HG03064 (cell line): ENCODE results near the gene PFKFB1.

ENCODE experiments used
- ATAC-seq: cut with Tn5 transposase; IDR thresholded peaks from one replicate; pipeline ENCODE4 v1.9.1; 2021; ENCODE audit warnings: low read depth; ENCODE audit not compliant: unreplicated experiment

The PFKFB1 gene

DNA sequence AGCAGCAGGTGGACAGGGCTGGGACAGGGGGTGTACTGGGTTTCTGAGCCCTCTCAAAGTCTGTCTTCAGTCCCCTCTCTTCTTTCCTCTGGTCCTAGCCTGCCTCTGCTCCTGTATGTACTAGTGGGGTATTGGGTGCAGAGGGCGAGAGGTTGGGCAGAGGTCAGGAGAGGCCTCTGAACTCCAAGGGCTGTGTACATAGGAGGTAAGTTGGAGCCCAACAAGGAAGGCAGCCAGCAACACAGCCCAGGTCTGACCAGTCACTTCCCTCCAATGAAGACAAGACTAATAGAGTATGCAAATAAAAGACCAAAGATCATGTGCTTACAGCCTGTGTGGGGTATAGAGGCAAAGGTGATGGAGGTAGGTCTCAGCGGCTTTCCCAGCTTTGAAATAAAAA is at the start of gene PFKFB1:
TSS of gene PFKFB1 (minus strand) at position 90 of the 400 bp plus-strand sequence. CDS start 181 bp downstream, outside the sequence.
- ATAC-seq, result no peak

DNA sequence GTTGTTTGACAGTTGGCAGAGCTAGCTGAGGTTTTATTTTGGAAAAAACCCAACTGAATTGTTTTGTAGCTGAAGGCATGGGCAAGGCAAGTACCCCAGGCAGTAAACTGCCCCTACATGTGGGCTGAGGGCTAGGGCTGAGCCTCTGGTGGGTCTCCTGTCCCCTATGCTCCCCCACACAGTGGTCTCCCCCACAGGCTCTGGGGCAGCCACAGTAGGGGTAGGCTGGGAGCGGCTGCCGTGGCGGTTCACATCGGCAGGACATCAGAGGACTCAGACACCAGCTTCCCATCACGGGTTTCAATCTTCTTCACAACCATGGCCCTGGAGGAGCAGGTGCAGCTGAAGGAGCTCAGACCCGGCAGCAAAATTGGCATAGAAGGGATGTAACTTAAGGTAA is 47.5 kb upstream of the PFKFB1 start:
- ATAC-seq, result no peak

DNA sequence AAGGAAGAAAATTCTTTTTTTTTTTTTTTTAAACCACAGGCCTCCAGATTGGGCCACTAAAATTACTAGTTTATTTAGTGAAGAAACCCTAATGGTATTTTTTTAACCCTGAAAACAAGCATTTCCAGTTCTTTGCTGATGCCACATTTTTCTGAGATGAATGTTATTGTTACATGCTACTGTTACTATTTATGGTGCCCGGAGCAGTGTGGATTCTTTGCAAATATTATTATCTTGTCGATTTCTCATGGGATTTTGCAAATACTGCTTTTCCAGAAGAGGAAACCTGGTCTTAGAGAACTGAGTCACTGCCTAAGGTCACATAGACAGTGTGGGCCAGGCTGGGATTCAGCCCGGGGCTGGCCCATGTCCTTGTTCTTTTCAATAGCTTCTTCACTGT is 45.5 kb upstream of the PFKFB1 start:
- ATAC-seq, result no peak

DNA sequence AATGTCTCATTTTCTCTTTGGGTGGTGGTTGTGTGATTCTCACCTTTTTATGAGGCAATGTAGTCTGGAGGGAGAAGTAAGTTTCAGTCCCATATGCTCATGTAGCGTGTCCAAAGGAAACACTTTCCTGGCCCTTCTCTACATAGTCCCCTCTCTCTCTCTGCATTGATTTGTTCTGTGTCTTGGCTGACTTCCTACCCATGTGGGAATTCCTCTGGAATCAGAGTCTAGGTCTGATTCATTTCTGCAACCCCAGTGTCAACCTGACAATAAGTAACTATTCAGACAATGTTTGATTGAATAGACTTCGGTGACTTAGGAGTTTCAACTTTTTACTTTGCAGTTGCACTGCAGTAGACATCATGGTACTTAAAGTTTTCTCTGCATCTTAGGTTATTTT is 39.4 kb upstream of the PFKFB1 start:
- ATAC-seq, result no peak

DNA sequence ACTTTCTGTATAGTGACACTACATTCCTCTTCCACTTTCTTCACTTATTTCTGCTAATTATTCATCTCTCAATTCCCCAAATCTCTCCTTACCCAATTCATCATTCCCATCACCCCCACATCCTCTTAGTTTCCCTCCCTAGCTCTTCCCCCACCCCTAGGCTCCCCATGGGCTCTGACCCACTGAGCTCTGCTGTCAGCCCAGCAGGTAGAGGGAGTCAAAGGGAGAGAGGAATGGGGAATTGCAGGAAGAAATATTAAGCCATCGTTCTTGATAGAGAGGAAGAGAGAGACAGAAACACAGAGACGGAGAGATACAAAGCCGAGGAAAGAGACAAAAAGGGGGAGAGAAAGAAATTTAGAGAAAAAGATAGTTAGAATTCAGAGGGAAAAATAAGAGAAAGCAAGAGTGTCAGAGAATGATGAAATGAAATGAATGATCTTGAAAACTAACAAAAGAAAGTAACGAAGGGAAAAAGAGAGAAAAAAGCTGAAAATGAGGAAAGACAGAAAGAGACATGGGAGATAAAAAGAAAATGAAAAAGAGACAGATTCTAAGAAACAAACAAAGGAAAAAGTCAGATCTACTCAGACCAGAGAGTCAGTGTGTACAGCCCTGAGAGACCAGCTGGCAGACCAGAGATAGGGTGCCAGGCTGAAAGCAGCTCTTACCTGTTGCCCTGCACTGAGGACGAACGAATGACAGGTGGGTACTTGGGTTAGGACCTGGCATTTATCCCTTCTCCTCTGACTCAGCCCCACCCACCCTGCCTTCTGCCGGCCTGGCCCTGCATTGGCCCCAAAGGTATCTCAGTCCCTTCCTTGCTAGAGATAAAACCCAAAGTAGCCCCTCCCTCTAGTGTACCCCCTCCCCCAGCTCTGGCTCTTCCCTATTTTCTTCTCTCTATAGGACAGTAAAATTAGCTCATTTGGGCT is 36.5 kb upstream of the PFKFB1 start, which contains the start of gene ALAS2:
TSS of gene ALAS2 (minus strand) at position 707 of the 935 bp plus-strand sequence. CDS start 4,977 bp downstream, outside the sequence.
- ATAC-seq, result no peak

DNA sequence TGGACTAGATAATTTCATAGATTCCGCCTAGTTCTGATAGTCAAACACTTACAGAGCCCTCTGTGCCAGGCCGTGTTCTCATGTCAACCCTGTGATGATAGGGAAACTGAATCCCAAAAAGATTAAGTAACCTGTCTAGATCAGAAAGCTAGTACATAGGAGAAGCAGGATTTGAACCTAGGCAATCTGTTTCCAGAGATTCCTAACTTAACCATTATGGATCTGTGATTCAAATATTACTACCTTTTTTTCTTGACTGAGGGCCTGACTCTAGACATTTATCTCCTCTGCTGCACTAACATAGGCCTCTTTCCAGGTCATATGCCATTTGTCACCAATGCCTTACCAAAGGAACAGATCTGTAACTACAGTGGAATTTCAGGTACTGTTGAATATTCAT is 35.3 kb upstream of the PFKFB1 start:
- ATAC-seq, result no peak

DNA sequence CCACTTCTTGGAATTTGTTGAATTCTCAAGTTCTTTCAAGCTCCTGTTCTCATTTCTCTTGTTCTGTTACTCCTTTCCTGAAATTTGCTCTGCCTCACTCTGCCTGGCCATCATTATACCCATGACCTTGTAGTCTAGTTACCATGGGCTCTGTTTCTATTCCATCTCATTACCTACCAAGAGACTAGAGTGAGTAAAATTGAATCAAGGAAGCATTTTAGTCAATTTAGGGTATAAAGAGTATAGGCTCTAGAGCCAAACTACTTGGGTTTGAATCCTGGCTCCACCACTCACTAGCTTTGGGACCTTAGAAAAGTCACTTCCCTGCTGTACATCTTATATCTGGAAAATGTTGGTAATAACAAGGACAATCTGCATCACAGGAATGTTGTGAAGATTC is 34.6 kb upstream of the PFKFB1 start:
- ATAC-seq, result no peak

DNA sequence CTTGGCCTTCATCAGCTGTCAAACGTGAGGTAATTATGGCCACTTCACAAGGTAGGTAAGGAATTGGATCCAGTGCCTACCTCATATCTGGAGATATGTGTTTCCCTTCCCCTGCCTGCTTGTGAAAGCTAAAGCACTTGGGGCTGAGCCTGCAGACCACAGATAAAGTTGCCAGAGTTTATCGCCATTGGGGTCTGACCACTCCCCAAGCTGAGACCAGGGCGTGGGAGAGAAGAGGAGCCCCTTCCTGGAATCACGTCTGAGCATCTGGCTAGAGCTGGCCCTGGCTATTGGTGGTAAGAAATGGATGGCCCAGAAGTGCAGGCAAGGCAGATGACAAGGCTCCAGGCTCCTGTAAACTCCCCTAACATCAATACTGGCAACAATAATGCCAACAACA is 34.1 kb upstream of the PFKFB1 start:
- ATAC-seq, result no peak

DNA sequence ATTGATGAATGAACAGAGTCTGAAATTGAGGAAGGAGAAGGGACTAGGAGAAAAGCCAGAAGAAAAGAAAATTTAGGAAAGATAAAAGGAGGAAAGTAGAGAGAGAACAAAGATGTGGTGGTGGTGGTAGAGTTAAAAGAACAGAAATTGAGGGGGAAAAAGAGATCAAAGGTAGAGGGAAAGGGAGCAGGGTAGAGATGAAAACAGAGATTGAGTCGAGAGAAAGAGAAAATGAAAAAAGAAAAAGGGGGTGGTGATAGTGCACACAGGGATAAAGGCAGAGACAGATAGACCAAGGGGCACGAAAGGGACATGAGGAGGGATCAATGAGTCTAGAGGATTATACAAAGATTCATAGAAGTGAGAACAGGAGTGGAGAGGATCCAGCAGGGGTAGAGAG is 32.9 kb upstream of the PFKFB1 start:
- no peak for ATAC-seq

DNA sequence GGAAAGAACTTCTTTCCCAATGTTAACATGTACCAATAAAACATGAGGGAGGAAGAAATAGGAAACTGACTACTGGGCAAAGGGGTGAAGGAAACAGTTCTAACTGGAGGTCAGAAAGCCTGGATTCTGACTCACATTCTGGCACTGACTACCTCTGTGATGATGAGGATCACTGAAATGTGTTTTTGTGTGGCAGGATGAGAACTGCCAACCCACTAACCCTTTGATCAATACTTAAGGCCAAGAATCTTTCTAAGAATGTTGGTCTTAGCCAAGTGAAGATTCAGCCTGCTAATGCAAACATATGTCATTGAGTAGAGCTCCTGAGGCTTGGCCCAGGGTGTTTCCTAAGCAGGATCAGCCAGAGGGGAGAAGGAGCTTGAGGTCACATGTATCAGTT is 32.2 kb upstream of the PFKFB1 start:
- ATAC-seq, result no peak

DNA sequence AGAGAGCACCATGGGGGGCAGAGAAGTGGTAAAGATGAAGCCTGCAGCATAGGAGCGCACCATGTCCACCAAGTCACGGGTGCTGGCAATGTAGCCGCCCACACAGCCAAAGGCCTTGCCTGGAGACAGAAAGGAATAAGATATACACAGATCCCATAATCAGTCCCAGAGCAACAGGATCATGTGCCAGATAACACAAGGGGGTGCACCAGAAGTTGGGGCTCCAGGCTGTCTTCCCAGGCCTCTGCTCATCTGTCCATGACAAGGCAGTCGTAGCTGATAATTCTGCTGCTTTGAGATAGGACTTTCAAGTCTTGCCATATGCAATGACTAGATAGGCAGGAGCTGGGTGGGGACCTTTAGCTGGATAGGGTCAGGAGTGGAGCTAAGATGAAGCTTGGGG is 20.9 kb upstream of the PFKFB1 start:
- no peak for ATAC-seq

DNA sequence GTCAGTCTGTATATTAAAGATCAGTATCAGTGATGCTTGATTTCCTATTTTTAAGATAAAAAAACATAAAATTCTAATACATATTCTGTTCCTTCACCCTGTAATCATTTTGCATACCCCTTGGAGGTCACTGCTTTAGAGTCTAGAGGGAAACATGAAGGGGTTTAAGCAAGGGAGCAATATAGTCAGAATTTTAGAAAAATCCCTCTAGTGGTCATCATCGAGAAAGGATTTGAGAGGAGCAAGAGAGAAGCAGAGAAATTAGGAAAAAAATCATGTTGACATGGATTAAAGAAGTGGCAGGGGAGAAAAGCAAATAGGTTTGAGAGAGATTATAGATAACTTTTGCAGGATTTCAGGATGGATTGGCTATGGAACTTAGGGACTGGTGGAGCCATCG is 17.3 kb upstream of the PFKFB1 start:
- no peak for ATAC-seq

DNA sequence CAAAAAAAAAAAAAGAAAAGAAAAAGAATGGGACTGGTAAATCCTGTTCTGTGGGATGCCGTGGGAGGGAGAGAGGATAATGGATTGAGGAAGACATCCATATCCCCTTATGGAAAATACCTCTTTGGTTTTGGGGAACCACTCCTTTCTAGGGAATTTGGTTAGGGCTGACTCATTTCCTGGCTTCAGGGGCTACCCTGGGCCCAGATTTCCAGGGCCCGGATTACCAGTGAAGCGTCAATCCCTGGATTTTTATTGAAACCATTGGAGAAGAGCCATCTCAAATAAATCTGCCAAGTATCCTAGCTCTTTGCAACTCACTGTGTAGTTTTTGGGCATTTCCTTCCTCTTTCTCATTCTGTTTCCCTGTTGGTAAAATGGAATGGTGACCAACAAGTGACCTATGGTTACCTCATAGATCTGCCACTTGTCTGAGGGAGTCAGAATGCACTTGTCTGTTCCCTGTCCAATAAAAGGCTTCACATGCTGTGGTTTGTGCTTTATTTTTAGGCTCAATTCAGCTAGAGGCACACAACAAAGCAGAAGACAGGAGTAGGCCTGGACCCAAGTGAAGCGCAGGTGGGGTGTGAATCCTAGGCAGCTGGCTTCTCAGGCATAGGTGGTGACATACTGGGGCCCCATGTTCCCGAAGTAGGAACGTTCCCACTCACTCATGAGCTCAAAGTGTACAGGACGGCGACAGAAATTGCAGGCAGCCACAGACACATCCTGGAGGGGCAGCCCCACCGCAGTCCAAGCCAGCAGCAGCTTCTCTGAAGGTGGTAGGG is 14.8 kb upstream of the PFKFB1 start:
- no peak for ATAC-seq

DNA sequence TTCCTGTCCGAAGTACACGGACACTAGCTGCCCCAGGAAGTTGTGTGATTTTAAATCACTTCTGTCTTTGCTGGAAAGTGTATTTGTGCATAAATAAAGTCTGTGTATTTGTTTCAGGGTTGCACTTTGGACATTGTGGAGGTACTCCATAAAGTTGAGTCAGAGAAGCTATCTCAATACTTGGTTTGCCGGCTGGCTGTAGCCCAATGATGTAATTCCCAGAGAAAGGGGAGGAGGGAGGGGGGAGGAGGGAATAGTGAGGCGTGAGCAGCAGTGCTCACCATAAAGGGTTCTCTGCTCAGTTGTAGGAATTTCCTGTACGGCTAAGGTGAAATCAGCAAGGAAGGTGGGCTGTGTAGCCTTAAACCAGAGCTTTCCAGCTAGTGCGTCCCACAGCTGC is 13.7 kb upstream of the PFKFB1 start:
- no peak for ATAC-seq

DNA sequence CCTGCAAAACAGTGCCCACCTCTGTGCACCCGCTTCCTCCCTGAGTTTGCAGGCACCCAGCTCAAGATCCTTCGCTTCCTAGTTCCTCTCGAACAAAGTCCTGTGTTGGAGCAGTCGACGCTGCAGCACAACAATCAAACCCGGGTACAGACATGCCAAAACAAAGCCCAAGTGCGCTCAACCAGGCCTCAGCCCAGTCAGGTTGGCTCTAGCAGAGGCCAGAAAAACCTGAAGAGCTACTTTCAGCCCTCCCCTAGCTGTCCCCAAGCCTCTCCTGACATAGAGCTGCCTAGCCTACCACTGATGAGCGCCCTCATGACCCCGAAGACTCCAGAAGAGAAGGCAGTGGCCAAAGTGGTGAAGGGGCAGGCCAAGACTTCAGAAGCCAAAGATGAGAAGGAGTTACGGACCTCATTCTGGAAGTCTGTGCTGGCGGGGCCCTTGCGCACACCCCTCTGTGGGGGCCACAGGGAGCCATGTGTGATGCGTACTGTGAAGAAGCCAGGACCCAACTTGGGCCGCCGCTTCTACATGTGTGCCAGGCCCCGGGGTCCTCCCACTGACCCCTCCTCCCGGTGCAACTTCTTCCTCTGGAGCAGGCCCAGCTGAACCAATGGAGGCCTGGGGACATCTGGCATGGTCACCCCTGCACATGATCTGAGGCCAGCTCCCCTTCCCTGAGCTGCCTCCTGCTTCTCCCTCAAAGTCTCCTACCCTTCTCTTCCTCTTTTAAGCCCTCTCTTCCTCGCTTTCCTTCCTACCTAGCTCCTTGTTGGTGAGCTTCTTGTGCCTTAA is 13.0 kb upstream of the PFKFB1 start:
- ATAC-seq, result no peak

DNA sequence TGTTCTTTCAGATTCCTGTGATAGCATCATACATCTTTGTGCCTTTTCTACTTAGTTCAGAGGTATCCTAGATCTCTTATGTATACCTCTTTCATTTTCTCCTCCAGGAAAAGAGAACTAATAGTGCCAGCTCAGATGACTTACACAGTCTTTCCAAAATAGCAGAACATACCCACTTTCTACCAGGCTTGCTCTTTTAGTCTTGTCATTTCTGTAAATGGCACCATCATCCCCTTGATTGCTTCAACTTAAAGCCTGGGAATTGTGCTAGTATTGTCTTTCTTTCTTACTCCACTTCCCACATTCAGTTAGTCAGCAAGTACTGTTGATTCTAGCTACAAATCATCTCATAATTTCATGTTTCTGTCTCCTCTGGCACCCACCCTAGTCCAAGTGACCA is 11.3 kb upstream of the PFKFB1 start:
- ATAC-seq, result no peak

DNA sequence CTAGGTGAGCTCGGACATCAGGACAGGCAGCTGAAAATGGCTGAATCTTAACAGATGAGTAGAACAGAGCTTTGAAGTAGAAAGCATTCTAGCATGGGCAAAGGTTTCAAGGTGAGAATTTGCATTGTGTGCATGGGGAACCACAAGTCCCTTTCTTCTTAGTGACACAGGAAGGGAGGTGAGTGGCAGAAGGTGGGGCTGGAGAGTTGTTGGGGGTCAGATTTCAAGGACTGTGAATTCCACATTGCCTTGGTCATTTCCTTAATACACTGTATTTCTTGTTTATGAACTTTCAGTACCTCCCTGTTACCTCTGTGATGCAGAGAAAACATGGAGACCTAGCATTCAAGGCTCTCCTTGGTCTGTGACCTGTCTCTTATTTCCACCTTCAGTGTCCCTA is 10.2 kb upstream of the PFKFB1 start:
- ATAC-seq, result no peak

DNA sequence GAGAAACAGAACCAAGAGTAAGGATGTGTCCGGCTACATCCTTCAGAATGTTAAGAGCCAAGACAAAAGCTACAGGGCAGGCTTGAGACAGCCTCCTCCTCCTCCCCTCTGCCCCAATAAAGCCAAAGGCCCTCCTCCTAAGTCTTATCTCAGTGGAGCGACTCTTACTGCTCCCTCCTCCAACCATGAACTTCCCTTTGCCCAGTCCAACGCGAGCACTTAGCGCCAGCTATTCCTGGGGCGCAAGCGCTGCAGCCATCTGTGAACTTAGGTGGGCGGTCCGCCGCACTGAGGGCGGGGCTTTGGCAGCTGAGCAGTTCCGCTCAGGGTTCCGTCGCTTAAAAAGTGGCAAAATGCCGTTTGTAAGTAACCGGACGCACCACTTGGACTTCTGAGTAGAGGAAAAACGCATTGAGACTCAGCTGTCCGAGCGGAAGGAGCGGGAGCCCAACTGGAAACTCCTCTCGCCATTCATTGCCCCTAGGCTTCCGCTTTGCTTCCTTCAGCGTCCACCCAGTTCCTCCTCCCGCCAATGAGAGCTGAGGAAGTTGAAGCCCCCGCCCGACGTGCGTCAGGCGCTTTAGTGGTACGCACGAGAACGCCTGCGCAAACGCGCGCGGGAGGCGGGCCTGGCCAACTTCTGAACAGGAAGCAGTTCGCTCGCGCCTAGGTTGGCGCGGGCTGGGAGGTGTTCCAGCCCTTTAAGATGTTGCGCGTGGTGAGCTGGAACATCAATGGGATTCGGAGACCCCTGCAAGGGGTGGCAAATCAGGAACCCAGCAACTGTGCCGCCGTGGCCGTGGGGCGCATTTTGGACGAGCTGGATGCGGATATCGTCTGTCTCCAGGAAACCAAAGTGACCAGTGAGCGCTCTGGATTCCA is 6.0 kb upstream of the PFKFB1 start, which contains the start of gene APEX2:
TSS of gene APEX2 (plus strand) at position 647 of the 882 bp plus-strand sequence. CDS start at position 707, 60 bp downstream.
- peak; percentile 90 for ATAC-seq

DNA sequence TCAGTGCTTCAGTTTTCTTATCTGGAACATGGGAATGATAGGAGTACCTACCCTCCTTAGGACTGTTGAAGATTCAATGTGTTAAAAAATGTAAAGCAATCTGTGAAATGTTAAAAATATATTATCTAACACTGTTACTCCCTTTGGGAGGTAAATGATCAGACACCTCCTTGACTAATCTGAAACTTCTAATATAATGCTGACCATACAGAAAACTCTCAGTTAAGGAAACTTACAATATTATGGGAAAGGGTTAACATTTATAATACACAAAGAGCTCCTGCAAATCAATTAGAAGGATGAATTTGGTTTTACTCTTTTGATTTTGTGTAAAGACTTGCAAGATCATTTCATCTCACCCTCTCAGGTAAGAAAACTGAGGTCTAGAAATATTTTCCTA is 1.6 kb upstream of the PFKFB1 start:
- no peak for ATAC-seq
